A549 (cell line): Measurements from ENCODE around the gene BMAL1. TPM values are rescaled to one million over a fixed set of nuclear protein-coding genes. Genes with fewer than 3 reads are reported as not detected.

Experiments used
- ATAC-seq, 2 experiments: fragments of 200-7000 bp in 1 of 2; fragments of >200 bp in 1 of 2; cut with Nextera tagmentation in 1 of 2; cut with Tn5 transposase in 1 of 2; 3 replicates each; pipeline versions ENCODE4 v1.8.0 to v1.9.1; 2018 to 2020; ENCODE audit warnings: mild to moderate bottlenecking in 1 of 2, moderate library complexity in 1 of 2
- CTCF ChIA-PET: fragments of 300-600 bp; sonication (Branson Sonifier 250); formaldehyde crosslinking; extraction: SDS; loops from one replicate; lab custom pipeline; 2021; ENCODE audit warnings: antibody characterized with exemption, inconsistent platforms; lab: Yijun Ruan, JAX
- POLR2A ChIA-PET: fragments of 350-600 bp; formaldehyde crosslinking; extraction: SDS; loops from one replicate; lab custom pipeline; 2021; ENCODE audit warnings: antibody characterized with exemption, inconsistent platforms; lab: Yijun Ruan, JAX
- DNase-seq, 2 experiments: peaks; one replicate each; pipeline versions ENCODE4 v3.0.0 to v3.0.0-alpha.2; 2011 to 2016; ENCODE audit warnings: low read depth in 1 of 2, low spot score in 1 of 2
- FAIRE-seq: peaks from 2 replicates; lab custom pipeline; 2011; peaks lifted over from hg19 to GRCh38; lab: Jason Lieb, UNC
- H3K27ac ChIP-seq, 2 experiments: fragments of >200 bp; sonication (Bioruptor Twin); formaldehyde crosslinking; 3 replicates each; pipeline ENCODE4 v1.5.1; 2016 to 2017
- H3K4me1 ChIP-seq: fragments of >200 bp; sonication (Bioruptor Twin); formaldehyde crosslinking; 3 replicates; pipeline ENCODE4 v1.6.1; 2016
- H3K4me2 ChIP-seq: fragments of >200 bp; sonication (Bioruptor Twin); formaldehyde crosslinking; 3 replicates; pipeline ENCODE4 v1.6.1; 2016
- H3K4me3 ChIP-seq: fragments of >200 bp; sonication (Bioruptor Twin); formaldehyde crosslinking; 3 replicates; pipeline ENCODE4 v1.5.1; 2016
- H3K9me3 ChIP-seq: fragments of >200 bp; sonication (Bioruptor Twin); formaldehyde crosslinking; 3 replicates; pipeline ENCODE4 v1.6.1; 2016
- CBX8 ChIP-seq: fragments of 200-600 bp; sonication (generic); IDR thresholded peaks from 2 replicates; pipeline ENCODE4 v1.6.1; 2016
- CHD4 ChIP-seq: fragments of 200-600 bp; sonication (generic); IDR thresholded peaks from 2 replicates; pipeline ENCODE4 v1.6.1; 2016; ENCODE audit warnings: antibody characterized with exemption, mild to moderate bottlenecking, borderline replicate concordance
- ELK1 ChIP-seq: fragments of 150-350 bp; IDR thresholded peaks from 2 replicates; pipeline ENCODE4 v1.6.1; 2014; ENCODE audit warnings: low read depth, mild to moderate bottlenecking, low read length
- FOSB ChIP-seq: fragments of 250-450 bp; sonication (Bioruptor Pico); IDR thresholded peaks from 2 replicates; pipeline ENCODE4 v1.5.0; 2020; ENCODE audit warnings: mild to moderate bottlenecking, moderate library complexity
- HES2 ChIP-seq: fragments of >200 bp; sonication (Bioruptor Twin); formaldehyde crosslinking; IDR thresholded peaks from 2 replicates; pipeline ENCODE4 v1.6.1; 2016
- HOXA7 ChIP-seq: fragments of 250-450 bp; sonication (Bioruptor Pico); IDR thresholded peaks from 2 replicates; pipeline ENCODE4 v1.5.0; 2020; ENCODE audit warnings: mild to moderate bottlenecking, moderate library complexity
- HOXB13 ChIP-seq: fragments of 250-450 bp; sonication (Bioruptor Pico); IDR thresholded peaks from 2 replicates; pipeline ENCODE4 v1.5.0; 2020; ENCODE audit warnings: low read depth, mild to moderate bottlenecking, moderate library complexity
- HOXB5 ChIP-seq: fragments of 250-450 bp; sonication (Bioruptor Pico); IDR thresholded peaks from 2 replicates; pipeline ENCODE4 v1.5.0; 2020; ENCODE audit warnings: mild to moderate bottlenecking, moderate library complexity
- JUN ChIP-seq, 2 experiments: fragments of >200 bp; sonication (Bioruptor Twin); formaldehyde crosslinking; IDR thresholded peaks; 2 replicates in 1 of 2; 3 replicates in 1 of 2; pipeline ENCODE4 v1.6.1; 2016 to 2017
- MAFK ChIP-seq: fragments of 450-650 bp; IDR thresholded peaks from 2 replicates; pipeline ENCODE4 v1.6.1; 2014; ENCODE audit not compliant: partially characterized antibody
- MAX ChIP-seq: IDR thresholded peaks from 2 replicates; pipeline ENCODE4 v1.6.1; 2012
- NPAS2 ChIP-seq: fragments of 250-450 bp; sonication (Bioruptor Pico); IDR thresholded peaks from 2 replicates; pipeline ENCODE4 v1.8.0; 2022; ENCODE audit warnings: mild to moderate bottlenecking, moderate library complexity, borderline replicate concordance
- POLR2A ChIP-seq: IDR thresholded peaks from 2 replicates; pipeline ENCODE4 v1.6.1; 2012; ENCODE audit warnings: mild to moderate bottlenecking, low read length
- RAD21 ChIP-seq, 2 experiments: fragments of >200 bp in 1 of 2; sonication (Bioruptor Twin) in 1 of 2; formaldehyde crosslinking in 1 of 2; IDR thresholded peaks in 1 of 2; conservative IDR thresholded peaks in 1 of 2; 2 replicates in 1 of 2; 3 replicates in 1 of 2; pipeline ENCODE4 v1.6.1; 2012 to 2018; ENCODE audit warnings: inconsistent platforms in 1 of 2
- RCOR1 ChIP-seq: fragments of 150-350 bp; IDR thresholded peaks from 2 replicates; pipeline ENCODE4 v1.6.1; 2014; ENCODE audit warnings: antibody characterized with exemption, low read length, low read depth
- TFCP2L1 ChIP-seq: fragments of 250-450 bp; sonication (Bioruptor Pico); IDR thresholded peaks from 2 replicates; pipeline ENCODE4 v1.5.0; 2021; ENCODE audit warnings: mild to moderate bottlenecking
- ZSCAN20 ChIP-seq: fragments of 250-450 bp; sonication (Bioruptor Pico); IDR thresholded peaks from 2 replicates; pipeline ENCODE4 v1.8.0; 2022; ENCODE audit warnings: mild to moderate bottlenecking, moderate library complexity
- WGBS: methylation state at CpG from one replicate; pipeline ENCODE4 v1.1.6; 2017; ENCODE audit errors: missing lambda C conversion rate; 5-methylcytosine and 5-hydroxymethylcytosine counted together
- polyA plus RNA-seq, 4 experiments: library from polyadenylated mRNA; depleted of rRNA in 3 of 4; stranded (reverse); fragments of >200 nt; fragmentation: RNase III in 1 of 4; extraction: RNeasy Plus Mini Kit Qiagen cat#74134 plus additional on column Dnase treatment in 1 of 4; gene quantifications; 2 replicates in 3 of 4; 3 replicates in 1 of 4; pipeline ENCODE4 v1.2.3, GENCODE V29; 2011 to 2017

BMAL1 gene
- polyA plus RNA-seq, 2 of the 4 experiments (the other 2 are of a cell fraction): 28.6 to 29.2 TPM

- TF ChIP-seq CBX8: no peak
- TF ChIP-seq, all 56 proteins: peak for 0
- Histone ChIP-seq H3K9me3 (no peaks in the 10 kb centered on the region), H3K4me2 (no peak overlapping the region), H3K27ac (no peak overlapping the region), H3K4me3 (no peak overlapping the region), H3K4me1 (peaks cover 16% of the 10 kb centered on the region; the same call in 1 of the 3 replicates)
- DNase-seq (no peak), ATAC-seq (no peak), FAIRE-seq (no peak)
- 90% methylated on average over 8 of the region's 8 CpGs for WGBS
- CTCF ChIA-PET: no interaction called here
- POLR2A ChIA-PET: no interaction called here
Measured at GRCh38 chr11:13324141-13324540, 46.6 kb downstream of the BMAL1 start.

- peak; percentile 33 for TF ChIP-seq MAFK
- TF ChIP-seq ELK1: no peak
- no peak for TF ChIP-seq RAD21 (conservative IDR thresholded peaks at IDR 0.05 in 1 of 2, IDR thresholded peaks at IDR 0.05 in 1 of 2)
- no peak for TF ChIP-seq TFCP2L1 (CRISPR knock-in tag)
- no peak for TF ChIP-seq HES2
- TF ChIP-seq RCOR1: no peak
- TF ChIP-seq MAX: no peak
- H3K4me3 ChIP-seq: no peak overlapping the region
- no peaks in the 10 kb centered on the region for H3K9me3 ChIP-seq
- peaks cover 20% of the 10 kb centered on the region for H3K4me1 ChIP-seq
- DNase-seq (no peak), FAIRE-seq (no peak), ATAC-seq (no peak)
- H3K4me2 ChIP-seq: no peak overlapping the region
- H3K27ac ChIP-seq: no peak overlapping the region
- ChIA-PET CTCF (no interaction called here), POLR2A (no interaction called here)
- 79% methylated on average over 5 of the region's 5 CpGs for WGBS
Measured at GRCh38 chr11:13324709-13325108, 47.1 kb downstream of the BMAL1 start.

- CTCF ChIA-PET: interaction anchor here (0.5 to 16.2 kb wide), 6 partner anchors 8 to 116 kb away, joined by 3 to 320 read pairs (median 4); no protein-coding TSS in a partner anchor
- 84% methylated on average over 4 of the region's 4 CpGs for WGBS
- FAIRE-seq: no peak
Measured at GRCh38 chr11:13327421-13327820, 49.8 kb downstream of the BMAL1 start.

GRCh38 chr11:13328286-13328685 is 50.7 kb downstream of the BMAL1 start:
- Histone ChIP-seq H3K4me3 (no peak overlapping the region), H3K9me3 (no peaks in the 10 kb centered on the region), H3K4me2 (no peak overlapping the region), H3K4me1 (peaks cover 35% of the 10 kb centered on the region), H3K27ac (no peak overlapping the region)
- TF ChIP-seq NPAS2 (CRISPR knock-in tag) (no peak), POLR2A (no peak)
- ChIA-PET CTCF (interaction anchor here (1.0 to 16.2 kb wide), 5 partner anchors 8 to 116 kb away, joined by 3 to 320 read pairs (median 5); no protein-coding TSS in a partner anchor), POLR2A (no interaction called here)
- no peak for ATAC-seq
- WGBS: 70% methylated on average over 5 of the region's 5 CpGs
- no peak for DNase-seq
- FAIRE-seq: no peak

More at GRCh38 chr11:13327421-13327820, 49.8 kb downstream of the BMAL1 start:
- TF ChIP-seq FOSB: no peak
- no peak for TF ChIP-seq HOXA7 (CRISPR knock-in tag)
- TF ChIP-seq ZSCAN20 (CRISPR knock-in tag): no peak
- no peak for TF ChIP-seq JUN (IDR thresholded peaks at IDR 0.05)
- no peak for TF ChIP-seq HOXB13 (CRISPR knock-in tag)
- no peak for TF ChIP-seq CHD4
- TF ChIP-seq HOXB5 (CRISPR knock-in tag): no peak
- no peak for DNase-seq
- no peak for ATAC-seq
- H3K9me3 ChIP-seq: no peaks in the 10 kb centered on the region
- POLR2A ChIA-PET: no interaction called here
- H3K4me3 ChIP-seq: no peak overlapping the region
- H3K4me2 ChIP-seq: no peak overlapping the region
- peaks cover 29% of the 10 kb centered on the region for H3K4me1 ChIP-seq
- 0 out of 6 replicates have a peak overlapping the region, but pooled peaks of 1 of the 2 experiments have one; percentile 16 for H3K27ac ChIP-seq
